ENCODE data around the gene TMEM132D. TPM values are rescaled to one million over a fixed set of nuclear protein-coding genes. Genes with fewer than 3 reads are reported as not detected.

TMEM132D gene
- total RNA-seq, 1 donor = not detected

DNA sequence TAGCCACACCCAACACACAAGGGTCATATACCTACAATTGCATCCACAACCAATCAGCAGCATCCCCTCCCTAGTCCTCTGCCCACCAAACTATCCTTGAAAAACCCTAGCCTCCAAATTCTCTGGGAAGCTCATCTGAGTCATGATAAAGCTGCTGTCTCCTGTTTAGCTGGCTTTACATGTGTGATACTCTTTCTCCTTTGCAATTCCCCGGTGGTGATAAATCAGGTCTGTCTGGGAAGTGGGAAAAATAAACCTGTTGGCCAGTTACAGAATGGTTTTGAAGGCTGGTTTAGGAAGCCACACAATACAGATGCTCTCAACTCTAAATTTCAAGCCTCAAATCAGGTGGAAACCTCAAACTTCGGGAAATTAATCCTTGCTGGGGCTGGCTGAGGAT lies 41.9 kb downstream of the TMEM132D start:
- H3K4me1 ChIP-seq (ENCODE audit: insufficient read depth, low read length) = no peaks in the 10 kb centered on the region
- TF ChIP-seq, protein P1, sequence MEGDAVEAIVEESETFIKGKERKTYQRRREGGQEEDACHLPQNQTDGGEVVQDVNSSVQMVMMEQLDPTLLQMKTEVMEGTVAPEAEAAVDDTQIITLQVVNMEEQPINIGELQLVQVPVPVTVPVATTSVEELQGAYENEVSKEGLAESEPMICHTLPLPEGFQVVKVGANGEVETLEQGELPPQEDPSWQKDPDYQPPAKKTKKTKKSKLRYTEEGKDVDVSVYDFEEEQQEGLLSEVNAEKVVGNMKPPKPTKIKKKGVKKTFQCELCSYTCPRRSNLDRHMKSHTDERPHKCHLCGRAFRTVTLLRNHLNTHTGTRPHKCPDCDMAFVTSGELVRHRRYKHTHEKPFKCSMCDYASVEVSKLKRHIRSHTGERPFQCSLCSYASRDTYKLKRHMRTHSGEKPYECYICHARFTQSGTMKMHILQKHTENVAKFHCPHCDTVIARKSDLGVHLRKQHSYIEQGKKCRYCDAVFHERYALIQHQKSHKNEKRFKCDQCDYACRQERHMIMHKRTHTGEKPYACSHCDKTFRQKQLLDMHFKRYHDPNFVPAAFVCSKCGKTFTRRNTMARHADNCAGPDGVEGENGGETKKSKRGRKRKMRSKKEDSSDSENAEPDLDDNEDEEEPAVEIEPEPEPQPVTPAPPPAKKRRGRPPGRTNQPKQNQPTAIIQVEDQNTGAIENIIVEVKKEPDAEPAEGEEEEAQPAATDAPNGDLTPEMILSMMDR (IDR thresholded peaks at IDR 0.05; ENCODE audit: extremely low read depth, low read depth, low read length) = no peak

DNA sequence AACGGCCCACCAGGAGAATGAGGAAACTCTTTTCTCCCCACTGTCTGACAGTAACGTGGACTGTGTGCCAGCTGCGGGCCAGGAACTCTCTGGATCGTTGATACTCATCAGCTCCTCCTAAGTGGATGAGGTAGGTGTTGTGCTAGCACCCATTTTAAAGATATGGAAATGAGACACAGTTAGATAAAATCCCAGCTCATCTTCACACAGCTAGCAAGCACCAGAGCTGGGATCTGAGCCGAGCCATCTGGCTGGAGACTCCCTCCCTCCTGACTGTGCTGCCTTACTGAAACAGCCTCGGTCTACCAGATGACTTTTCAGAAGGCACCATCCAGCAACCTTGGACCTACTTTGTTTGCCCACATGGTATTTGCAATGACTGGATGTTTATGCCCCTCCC lies 49.2 kb downstream of the TMEM132D start:
- Histone ChIP-seq H3K27me3 (ENCODE audit: insufficient read depth, low read length) (no peaks in the 10 kb centered on the region), H4K20me1 (ENCODE audit: insufficient read depth, low read length) (no peaks in the 10 kb centered on the region), H3K36me3 (ENCODE audit: insufficient read depth, low read length) (no peaks in the 10 kb centered on the region), H3K27ac (ENCODE audit: low read depth, low read length) (no peak overlapping the region), H3K4me2 (ENCODE audit: insufficient read depth, low read length) (no peak overlapping the region), H3K79me2 (ENCODE audit: insufficient read depth, low read length) (no peaks in the 10 kb centered on the region), H2AFZ (ENCODE audit: low read length) (no peak overlapping the region), H3K4me3 (ENCODE audit: insufficient read depth, low read length) (no peak overlapping the region), H3K9me3 (ENCODE audit: low read depth, low read length) (peaks cover 6% of the 10 kb centered on the region), H3K4me1 (ENCODE audit: insufficient read depth, low read length) (no peaks in the 10 kb centered on the region)
- DNase-seq (ENCODE audit: insufficient read length, low spot score, missing footprints) = no peak
- TF ChIP-seq, protein P1 (IDR thresholded peaks at IDR 0.05; ENCODE audit: extremely low read depth, low read depth, low read length) = no peak

More for the DNA sequence above, 41.9 kb downstream of the TMEM132D start:
- DNase-seq (ENCODE audit: insufficient read length, low spot score, missing footprints) = no peak
- Histone ChIP-seq H3K36me3 (ENCODE audit: insufficient read depth, low read length) (no peaks in the 10 kb centered on the region), H3K27me3 (ENCODE audit: insufficient read depth, low read length) (no peaks in the 10 kb centered on the region), H3K9me3 (ENCODE audit: low read depth, low read length) (peaks cover 3% of the 10 kb centered on the region), H3K4me2 (ENCODE audit: insufficient read depth, low read length) (no peak overlapping the region), H4K20me1 (ENCODE audit: insufficient read depth, low read length) (no peaks in the 10 kb centered on the region), H2AFZ (ENCODE audit: low read length) (no peak overlapping the region), H3K4me3 (ENCODE audit: insufficient read depth, low read length) (no peak overlapping the region), H3K27ac (ENCODE audit: low read depth, low read length) (no peak overlapping the region), H3K79me2 (ENCODE audit: insufficient read depth, low read length) (no peaks in the 10 kb centered on the region)

DNA sequence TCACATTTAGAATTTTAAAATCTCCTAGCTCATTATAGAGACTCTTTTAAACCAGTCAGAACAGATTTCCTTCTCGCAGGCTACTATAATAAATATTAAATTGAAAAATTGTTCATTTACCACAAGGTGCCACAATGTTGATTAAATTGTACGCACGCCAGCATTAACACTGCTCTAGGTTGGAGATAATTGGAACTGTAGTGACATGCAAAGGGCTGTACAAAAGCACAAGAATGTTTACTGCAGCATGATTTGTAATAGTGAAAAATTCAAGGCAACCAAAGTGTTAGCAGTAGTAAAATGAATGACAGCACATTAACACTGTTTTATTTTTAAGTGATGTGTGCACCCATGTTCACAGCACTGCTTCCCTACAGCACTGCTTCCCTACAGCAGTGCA lies 52.5 kb downstream of the TMEM132D start:
- Histone ChIP-seq H3K4me1 (ENCODE audit: insufficient read depth, low read length) (no peaks in the 10 kb centered on the region), H4K20me1 (ENCODE audit: insufficient read depth, low read length) (no peaks in the 10 kb centered on the region), H3K27ac (ENCODE audit: low read depth, low read length) (no peak overlapping the region), H3K9me3 (ENCODE audit: low read depth, low read length) (peaks cover 9% of the 10 kb centered on the region), H3K4me3 (ENCODE audit: insufficient read depth, low read length) (no peak overlapping the region), H2AFZ (ENCODE audit: low read length) (no peak overlapping the region), H3K27me3 (ENCODE audit: insufficient read depth, low read length) (no peaks in the 10 kb centered on the region), H3K79me2 (ENCODE audit: insufficient read depth, low read length) (no peaks in the 10 kb centered on the region), H3K36me3 (ENCODE audit: insufficient read depth, low read length) (no peaks in the 10 kb centered on the region), H3K4me2 (ENCODE audit: insufficient read depth, low read length) (no peak overlapping the region)
- DNase-seq (ENCODE audit: insufficient read length, low spot score, missing footprints) = no peak
- TF ChIP-seq, protein P1 (IDR thresholded peaks at IDR 0.05; ENCODE audit: extremely low read depth, low read depth, low read length) = no peak

DNA sequence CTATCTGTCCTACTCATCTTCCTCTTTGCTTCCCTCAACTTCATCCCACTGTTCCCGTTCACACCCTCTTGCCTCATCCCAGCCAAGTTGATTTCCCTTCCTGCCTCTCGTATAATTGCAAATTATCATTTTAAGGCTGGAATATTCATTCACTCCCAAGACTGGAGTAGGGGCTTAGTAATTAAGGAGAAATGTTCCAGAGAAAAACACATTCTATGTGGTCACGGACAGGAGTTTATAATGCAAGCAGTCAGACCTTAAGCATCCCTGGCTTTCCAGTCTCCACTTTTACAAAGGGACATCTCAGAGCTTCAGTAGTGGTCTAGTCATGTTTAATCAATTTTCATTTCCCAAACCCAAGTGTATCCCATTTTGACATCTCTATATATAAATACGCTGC lies 54.9 kb downstream of the TMEM132D start:
- Histone ChIP-seq H3K79me2 (ENCODE audit: insufficient read depth, low read length) (no peaks in the 10 kb centered on the region), H3K27me3 (ENCODE audit: insufficient read depth, low read length) (no peaks in the 10 kb centered on the region), H3K36me3 (ENCODE audit: insufficient read depth, low read length) (no peaks in the 10 kb centered on the region), H3K9me3 (ENCODE audit: low read depth, low read length) (peaks cover 8% of the 10 kb centered on the region), H4K20me1 (ENCODE audit: insufficient read depth, low read length) (no peaks in the 10 kb centered on the region), H2AFZ (ENCODE audit: low read length) (no peak overlapping the region), H3K4me1 (ENCODE audit: insufficient read depth, low read length) (no peaks in the 10 kb centered on the region), H3K4me2 (ENCODE audit: insufficient read depth, low read length) (no peak overlapping the region), H3K4me3 (ENCODE audit: insufficient read depth, low read length) (no peak overlapping the region), H3K27ac (ENCODE audit: low read depth, low read length) (no peak overlapping the region)
- TF ChIP-seq, protein P1 (IDR thresholded peaks at IDR 0.05; ENCODE audit: extremely low read depth, low read depth, low read length) = no peak
- no peak for DNase-seq (ENCODE audit: insufficient read length, low spot score, missing footprints)

Measured in osteoblast (primary cell).